GM12891 (cell line): ENCODE data around the gene NELL2.

ENCODE experiments used
- POLR2A ChIP-seq: IDR thresholded peaks from 2 replicates; pipeline ENCODE4 v1.6.1; 2011; ENCODE audit warnings: low read depth, low read length, control low read depth
- POLR2AphosphoS5 ChIP-seq: IDR thresholded peaks from 2 replicates; pipeline ENCODE4 v1.6.1; 2011; ENCODE audit warnings: low read depth, low read length, control low read depth
- SPI1 ChIP-seq: IDR thresholded peaks from 2 replicates; pipeline ENCODE4 v1.6.1; 2011; ENCODE audit warnings: low read depth, low read length, control low read depth
- TAF1 ChIP-seq: IDR thresholded peaks from 2 replicates; pipeline ENCODE4 v1.6.1; 2011; ENCODE audit warnings: low read depth, low read length, control low read depth

- no peak for TF ChIP-seq POLR2AphosphoS5
- TF ChIP-seq POLR2A, result no peak
- TF ChIP-seq SPI1, result no peak
- no peak for TF ChIP-seq TAF1
Measured at GRCh38 chr12:44839785-44840184, 36.3 kb downstream of the NELL2 start.
